ENCODE results near the gene CMIP.

DNA sequence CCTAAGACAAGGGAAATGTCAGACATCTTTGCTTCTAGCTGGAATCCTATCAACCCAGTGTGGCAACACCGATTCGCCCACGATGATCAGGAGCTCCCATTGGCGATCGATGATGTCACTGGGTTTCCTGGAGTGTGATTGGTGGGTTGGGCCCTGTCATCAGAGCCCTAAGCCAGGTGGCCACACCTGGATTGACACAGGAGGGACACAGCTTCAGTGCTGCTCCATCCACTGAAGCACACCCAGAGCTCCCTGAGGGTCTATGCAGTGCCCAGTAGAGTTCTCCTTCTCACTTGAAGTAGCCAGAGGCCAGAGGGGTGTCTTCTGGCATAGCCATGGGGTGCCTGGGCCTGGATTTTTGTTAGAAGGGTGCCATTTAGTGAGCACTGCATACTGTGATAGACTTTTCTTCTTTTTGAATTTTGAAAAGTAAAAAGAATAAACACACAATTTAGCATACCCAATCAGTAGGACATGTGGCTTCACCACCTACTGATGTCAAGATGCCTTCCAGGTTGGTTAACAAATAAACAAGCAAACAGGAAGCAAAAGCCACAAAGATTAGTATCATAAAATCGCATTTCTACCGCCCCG, 77.6 kb downstream of the CMIP start:
- TF ChIP-seq, protein P1, sequence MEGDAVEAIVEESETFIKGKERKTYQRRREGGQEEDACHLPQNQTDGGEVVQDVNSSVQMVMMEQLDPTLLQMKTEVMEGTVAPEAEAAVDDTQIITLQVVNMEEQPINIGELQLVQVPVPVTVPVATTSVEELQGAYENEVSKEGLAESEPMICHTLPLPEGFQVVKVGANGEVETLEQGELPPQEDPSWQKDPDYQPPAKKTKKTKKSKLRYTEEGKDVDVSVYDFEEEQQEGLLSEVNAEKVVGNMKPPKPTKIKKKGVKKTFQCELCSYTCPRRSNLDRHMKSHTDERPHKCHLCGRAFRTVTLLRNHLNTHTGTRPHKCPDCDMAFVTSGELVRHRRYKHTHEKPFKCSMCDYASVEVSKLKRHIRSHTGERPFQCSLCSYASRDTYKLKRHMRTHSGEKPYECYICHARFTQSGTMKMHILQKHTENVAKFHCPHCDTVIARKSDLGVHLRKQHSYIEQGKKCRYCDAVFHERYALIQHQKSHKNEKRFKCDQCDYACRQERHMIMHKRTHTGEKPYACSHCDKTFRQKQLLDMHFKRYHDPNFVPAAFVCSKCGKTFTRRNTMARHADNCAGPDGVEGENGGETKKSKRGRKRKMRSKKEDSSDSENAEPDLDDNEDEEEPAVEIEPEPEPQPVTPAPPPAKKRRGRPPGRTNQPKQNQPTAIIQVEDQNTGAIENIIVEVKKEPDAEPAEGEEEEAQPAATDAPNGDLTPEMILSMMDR (conservative IDR thresholded peaks at IDR 0.05 in 1 of 2, IDR thresholded peaks at IDR 0.05 in 1 of 2; ENCODE audit: extremely low read depth in 1 of 2, insufficient read depth in 1 of 2, low read depth in 1 of 2, low read length in 2 of 2): no peak
- no peak for TF ChIP-seq EZH2 (IDR thresholded peaks at IDR 0.05; ENCODE audit: borderline replicate concordance, low read length)
